ENCODE data around the gene KCNJ11.

GRCh38 chr11:17392872-17393271, 4.4 kb upstream of the KCNJ11 start:
- TF ChIP-seq POLR2AphosphoS5 (IDR thresholded peaks at IDR 0.05): no peak
- TF ChIP-seq CTCF (IDR thresholded peaks at IDR 0.05): no peak
- TF ChIP-seq POLR2A (IDR thresholded peaks at IDR 0.05): no peak

Data from suprapubic skin (tissue), 4 donors.